ENCODE measurements around the gene MTMR11.

The MTMR11 gene

GRCh38 chr1:149936992-149937705 is 470 bp upstream of the MTMR11 start:
- no peak for DNase-seq

GRCh38 chr1:149934356-149934755 is 2.3 kb downstream of the MTMR11 start:
- peak; percentile 9 for DNase-seq

- no peak for DNase-seq
These were observed 3.5 kb downstream of the MTMR11 start for GRCh38 chr1:149933208-149933607.

GRCh38 chr1:149932474-149932873 is 4.2 kb downstream of the MTMR11 start:
- peak; percentile 19 for DNase-seq

GRCh38 chr1:149931212-149931790 is 5.4 kb downstream of the MTMR11 start:
- peak; percentile 24 for DNase-seq

- DNase-seq: no peak
These were observed 6.8 kb downstream of the MTMR11 start for GRCh38 chr1:149929856-149930255.

- no peak for DNase-seq
These were observed 8.3 kb downstream of the MTMR11 start for GRCh38 chr1:149928401-149928724.

- peak; percentile 99 for DNase-seq
These were observed 8.9 kb downstream of the MTMR11 start, which contains the start of gene SF3B4 for GRCh38 chr1:149927563-149928400. SF3B4 (minus strand) TSS chr1:149927803; CDS start chr1:149927759, 44 bp downstream.

GRCh38 chr1:149927056-149927562 is 9.6 kb downstream of the MTMR11 start:
- DNase-seq: peak; percentile 59

GRCh38 chr1:149926296-149926695 is 10.4 kb downstream of the MTMR11 start:
- DNase-seq: no peak

- DNase-seq: no peak
These were observed 10.9 kb downstream of the MTMR11 start for GRCh38 chr1:149925751-149926150.

- no peak for DNase-seq
These were observed 11.3 kb downstream of the MTMR11 start for GRCh38 chr1:149925345-149925744.

GRCh38 chr1:149923626-149924025 is 13.1 kb downstream of the MTMR11 start:
- DNase-seq: no peak

GRCh38 chr1:149917571-149918144 is 19.0 kb downstream of the MTMR11 start, which contains the start of gene SV2A:
SV2A (minus strand) TSS chr1:149917844; CDS start chr1:149913840, 4,004 bp downstream.
- peak; percentile 75 for DNase-seq

- DNase-seq: peak; percentile 14
These were observed 19.8 kb downstream of the MTMR11 start for GRCh38 chr1:149916898-149917252.

- peak; percentile 61 for DNase-seq
These were observed 20.3 kb downstream of the MTMR11 start for GRCh38 chr1:149916193-149916897.

GRCh38 chr1:149915429-149916192 is 21.1 kb downstream of the MTMR11 start:
- no peak for DNase-seq

- DNase-seq: no peak
These were observed 22.1 kb downstream of the MTMR11 start for GRCh38 chr1:149914545-149914944.

GRCh38 chr1:149906570-149907075 is 30.1 kb downstream of the MTMR11 start:
- DNase-seq: peak; percentile 33

GRCh38 chr1:149903836-149904491 is 32.7 kb downstream of the MTMR11 start:
- DNase-seq: peak; percentile 21

Measured in activated effector memory CD4-positive, alpha-beta T cell treated with anti-CD3 and anti-CD28 coated beads, Interleukin-2, amount 50 U/mL, for 16 hours (primary cell).